ENCODE results near the gene SERGEF.

DNA sequence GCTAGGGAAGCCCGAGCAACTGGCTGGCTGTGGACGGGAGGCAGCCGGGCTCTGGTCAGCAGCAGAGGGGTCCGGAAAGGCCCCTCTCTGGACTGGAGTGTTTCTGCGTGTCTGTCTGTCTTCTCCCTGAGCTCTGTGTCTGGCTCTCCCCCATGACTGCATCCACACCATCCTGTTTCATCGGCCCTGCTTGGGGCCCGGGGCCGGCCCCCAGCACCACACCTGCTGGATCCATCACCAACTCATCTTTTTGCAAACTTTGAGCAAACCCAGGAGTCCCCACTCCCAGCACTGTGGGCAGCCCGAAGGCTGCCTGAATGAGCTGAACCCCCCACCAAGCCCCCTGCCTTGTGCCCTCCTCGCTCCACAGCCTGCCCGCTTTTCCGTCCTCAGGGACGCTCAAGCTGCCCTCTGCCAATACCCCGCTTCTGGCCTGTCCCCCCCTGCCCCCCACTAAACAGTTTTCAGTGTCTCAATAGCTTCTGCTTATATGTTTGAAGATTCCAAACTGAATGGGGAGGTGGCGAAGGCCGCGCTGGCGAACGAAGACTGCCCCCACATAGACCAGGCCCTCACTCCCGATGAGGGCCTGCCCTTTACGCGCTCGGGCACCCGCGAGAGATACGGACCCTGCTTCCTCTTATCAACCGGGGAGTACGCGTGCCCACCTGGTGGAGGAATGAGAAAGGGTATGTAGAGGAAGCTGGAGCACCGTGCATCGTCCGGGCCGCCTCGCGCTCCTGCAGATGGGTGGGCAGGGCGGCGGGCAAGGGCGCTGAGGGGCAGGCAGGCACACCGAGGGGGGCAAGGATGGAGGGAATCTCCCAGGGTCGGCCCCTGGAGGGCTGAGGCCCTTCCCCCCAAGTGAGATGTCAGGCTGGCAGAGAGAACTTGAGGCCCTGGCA is 233.6 kb downstream of the SERGEF start:
- TF ChIP-seq, protein P1, sequence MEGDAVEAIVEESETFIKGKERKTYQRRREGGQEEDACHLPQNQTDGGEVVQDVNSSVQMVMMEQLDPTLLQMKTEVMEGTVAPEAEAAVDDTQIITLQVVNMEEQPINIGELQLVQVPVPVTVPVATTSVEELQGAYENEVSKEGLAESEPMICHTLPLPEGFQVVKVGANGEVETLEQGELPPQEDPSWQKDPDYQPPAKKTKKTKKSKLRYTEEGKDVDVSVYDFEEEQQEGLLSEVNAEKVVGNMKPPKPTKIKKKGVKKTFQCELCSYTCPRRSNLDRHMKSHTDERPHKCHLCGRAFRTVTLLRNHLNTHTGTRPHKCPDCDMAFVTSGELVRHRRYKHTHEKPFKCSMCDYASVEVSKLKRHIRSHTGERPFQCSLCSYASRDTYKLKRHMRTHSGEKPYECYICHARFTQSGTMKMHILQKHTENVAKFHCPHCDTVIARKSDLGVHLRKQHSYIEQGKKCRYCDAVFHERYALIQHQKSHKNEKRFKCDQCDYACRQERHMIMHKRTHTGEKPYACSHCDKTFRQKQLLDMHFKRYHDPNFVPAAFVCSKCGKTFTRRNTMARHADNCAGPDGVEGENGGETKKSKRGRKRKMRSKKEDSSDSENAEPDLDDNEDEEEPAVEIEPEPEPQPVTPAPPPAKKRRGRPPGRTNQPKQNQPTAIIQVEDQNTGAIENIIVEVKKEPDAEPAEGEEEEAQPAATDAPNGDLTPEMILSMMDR (IDR thresholded peaks at IDR 0.05 in 8 of 11, conservative IDR thresholded peaks at IDR 0.05 in 3 of 11) = no peak
- TF ChIP-seq POLR2A (IDR thresholded peaks at IDR 0.05) = no peak

Measured in spleen (tissue), 7 donors.